Activated naive CD4-positive, alpha-beta T cell treated with anti-CD3 and anti-CD28 coated beads, Interleukin-2, amount 50 U/mL, for 72 hours (primary cell): ENCODE results near the gene KCNMA1. TPM values are rescaled to one million over a fixed set of nuclear protein-coding genes. Genes with fewer than 3 reads are reported as not detected.

Experiments used
- ATAC-seq, 2 donors: fragments of 150-1000 bp; cut with Tn5 transposase; 2 replicates each; pipeline ENCODE4 v1.10.0; 2021; ENCODE audit warnings: mild to moderate bottlenecking in 2 of 2, moderate library complexity in 2 of 2
- DNase-seq, 2 donors: peaks; one replicate each; pipeline ENCODE4 v3.0.0; 2021 to 2022; ENCODE audit warnings: low spot score in 2 of 2
- H3K27ac Mint-ChIP-seq, 2 donors: one replicate each; pipeline ENCODE4 v1.8.0; 2022; ENCODE audit warnings: mild to moderate bottlenecking in 2 of 2, mixed read lengths in 2 of 2
- H3K36me3 Mint-ChIP-seq, 2 donors: one replicate each; pipeline ENCODE4 v1.8.0; 2022; ENCODE audit warnings: mixed read lengths in 2 of 2
- H3K9me3 Mint-ChIP-seq, 2 donors: one replicate each; pipeline ENCODE4 v1.8.0; 2022; ENCODE audit warnings: mixed read lengths in 2 of 2
- total RNA-seq, 2 donors: library from RNA; stranded (reverse); gene quantifications; one replicate each; pipeline ENCODE4 v1.2.3, GENCODE V29; 2022

KCNMA1 gene
- total RNA-seq, 2 donors from 2014 or later, result not detected

GRCh38 chr10:76911184-76911583 is 726.4 kb downstream of the KCNMA1 start:
- no peaks in the 10 kb centered on the region for H3K36me3 Mint-ChIP-seq
- DNase-seq (no peak), ATAC-seq (no peak)
- peaks cover 10 to 11% of the 10 kb centered on the region in 2 donors for H3K9me3 Mint-ChIP-seq
- H3K27ac Mint-ChIP-seq, result no peak overlapping the region

- DNase-seq, result no peak
- Mint-ChIP-seq H3K36me3 (no peaks in the 10 kb centered on the region), H3K9me3 (peaks cover 10 to 11% of the 10 kb centered on the region in 2 donors), H3K27ac (no peak overlapping the region)
- ATAC-seq, result no peak
Observed at GRCh38 chr10:76910184-76910962, 727.2 kb downstream of the KCNMA1 start.

GRCh38 chr10:76906256-76906655 is 731.4 kb downstream of the KCNMA1 start:
- no peak overlapping the region for H3K27ac Mint-ChIP-seq
- DNase-seq (no peak), ATAC-seq (no peak)
- no peaks in the 10 kb centered on the region for H3K36me3 Mint-ChIP-seq
- H3K9me3 Mint-ChIP-seq, result peaks cover 10 to 11% of the 10 kb centered on the region in 2 donors

- H3K36me3 Mint-ChIP-seq, result no peaks in the 10 kb centered on the region
- DNase-seq, result no peak
Observed at GRCh38 chr10:76905251-76905650, 732.4 kb downstream of the KCNMA1 start.

GRCh38 chr10:76903387-76903945 is 734.1 kb downstream of the KCNMA1 start:
- H3K36me3 Mint-ChIP-seq, result no peaks in the 10 kb centered on the region
- no peaks in the 10 kb centered on the region for H3K9me3 Mint-ChIP-seq
- DNase-seq, result no peak
- ATAC-seq, result no peak
- no peak overlapping the region for H3K27ac Mint-ChIP-seq

More at GRCh38 chr10:76905251-76905650, 732.4 kb downstream of the KCNMA1 start:
- H3K9me3 Mint-ChIP-seq, result peaks cover 10 to 11% of the 10 kb centered on the region in 2 donors
- ATAC-seq, result no peak
- H3K27ac Mint-ChIP-seq, result no peak overlapping the region

GRCh38 chr10:76902949-76903348 is 734.7 kb downstream of the KCNMA1 start:
- Mint-ChIP-seq H3K27ac (no peak overlapping the region), H3K36me3 (no peaks in the 10 kb centered on the region), H3K9me3 (no peaks in the 10 kb centered on the region)
- DNase-seq (no peak), ATAC-seq (no peak)

- no peak for DNase-seq
- no peak for ATAC-seq
- no peaks in the 10 kb centered on the region for H3K9me3 Mint-ChIP-seq
- H3K27ac Mint-ChIP-seq, result no peak overlapping the region
- H3K36me3 Mint-ChIP-seq, result no peaks in the 10 kb centered on the region
Observed at GRCh38 chr10:76901701-76902100, 735.9 kb downstream of the KCNMA1 start.

- ATAC-seq (no peak), DNase-seq (no peak)
- H3K27ac Mint-ChIP-seq, result no peak overlapping the region
- peaks cover 8% of the 10 kb centered on the region in 2 donors for H3K9me3 Mint-ChIP-seq
- H3K36me3 Mint-ChIP-seq, result peaks cover 0 to 9% of the 10 kb centered on the region in 2 donors
Observed at GRCh38 chr10:76899490-76899889, 738.1 kb downstream of the KCNMA1 start.

GRCh38 chr10:76892766-76893479 is 744.7 kb downstream of the KCNMA1 start:
- Mint-ChIP-seq H3K36me3 (peaks cover 0 to 9% of the 10 kb centered on the region in 2 donors), H3K9me3 (peaks cover 8% of the 10 kb centered on the region in 2 donors), H3K27ac (no peak overlapping the region)
- DNase-seq (no peak), ATAC-seq (no peak)

GRCh38 chr10:76887223-76888010 is 750.2 kb downstream of the KCNMA1 start:
- Mint-ChIP-seq H3K9me3 (no peaks in the 10 kb centered on the region), H3K36me3 (no peaks in the 10 kb centered on the region), H3K27ac (no peak overlapping the region)
- ATAC-seq (no peak), DNase-seq (no peak)

- ATAC-seq, result no peak
- no peaks in the 10 kb centered on the region for H3K36me3 Mint-ChIP-seq
- H3K27ac Mint-ChIP-seq, result no peak overlapping the region
- H3K9me3 Mint-ChIP-seq, result no peaks in the 10 kb centered on the region
- no peak for DNase-seq
Observed at GRCh38 chr10:76885816-76886215, 751.8 kb downstream of the KCNMA1 start.

GRCh38 chr10:76884673-76885275 is 752.8 kb downstream of the KCNMA1 start:
- Mint-ChIP-seq H3K36me3 (no peaks in the 10 kb centered on the region), H3K9me3 (no peaks in the 10 kb centered on the region), H3K27ac (no peak overlapping the region)
- ATAC-seq (no peak), DNase-seq (no peak)

GRCh38 chr10:76883596-76883995 is 754.0 kb downstream of the KCNMA1 start:
- DNase-seq (no peak), ATAC-seq (no peak)
- Mint-ChIP-seq H3K27ac (no peak overlapping the region), H3K36me3 (no peaks in the 10 kb centered on the region), H3K9me3 (no peaks in the 10 kb centered on the region)

- ATAC-seq (no peak), DNase-seq (no peak)
- no peaks in the 10 kb centered on the region for H3K9me3 Mint-ChIP-seq
- no peak overlapping the region for H3K27ac Mint-ChIP-seq
- no peaks in the 10 kb centered on the region for H3K36me3 Mint-ChIP-seq
Observed at GRCh38 chr10:76882796-76883195, 754.8 kb downstream of the KCNMA1 start.

- H3K9me3 Mint-ChIP-seq, result no peaks in the 10 kb centered on the region
- H3K27ac Mint-ChIP-seq, result no peak overlapping the region
- ATAC-seq (peak; percentile 32 to 50), DNase-seq (no peak)
- no peaks in the 10 kb centered on the region for H3K36me3 Mint-ChIP-seq
Observed at GRCh38 chr10:76882245-76882644, 755.4 kb downstream of the KCNMA1 start.

GRCh38 chr10:76881477-76882220 is 756.0 kb downstream of the KCNMA1 start:
- ATAC-seq, result peak; percentile 73 to 79
- peak overlapping the region in 1 of 2 donors; percentile 7 for H3K27ac Mint-ChIP-seq

More at GRCh38 chr10:76881477-76882220, 756.0 kb downstream of the KCNMA1 start:
- H3K36me3 Mint-ChIP-seq, result no peaks in the 10 kb centered on the region
- no peak for DNase-seq
- no peaks in the 10 kb centered on the region for H3K9me3 Mint-ChIP-seq
